ENCODE data around the gene TDRD6. TPM values are rescaled to one million over a fixed set of nuclear protein-coding genes. Genes with fewer than 3 reads are reported as not detected.

The TDRD6 gene
- polyA plus RNA-seq, 2 of the 4 experiments (the other 2 are of a cell fraction): 0.03 TPM; not detected in 1

GRCh38 chr6:46638650-46639049 is 49.0 kb upstream of the TDRD6 start:
- POLR2A ChIA-PET: no interaction called here

GRCh38 chr6:46642928-46643751 is 44.5 kb upstream of the TDRD6 start:
- WGBS (ENCODE audit: missing lambda C conversion rate): 58% methylated on average over 4 of the region's 4 CpGs
- Histone ChIP-seq H3K4me1 (peaks cover 8% of the 10 kb centered on the region; the same call in 2 of the 3 replicates), H3K4me3 (no peak overlapping the region), H3K9me3 (no peaks in the 10 kb centered on the region), H3K27ac (no peak overlapping the region), H3K4me2 (no peak overlapping the region)
- DNase-seq (ENCODE audit: low read depth in 1 of 2, low spot score in 1 of 2) (no peak), ATAC-seq (no peak), FAIRE-seq (no peak)
- no peak for TF ChIP-seq CTCF (IDR thresholded peaks at IDR 0.05)
- TF ChIP-seq REST (IDR thresholded peaks at IDR 0.05): no peak
- no peak for TF ChIP-seq RFX5 (IDR thresholded peaks at IDR 0.05)
- TF ChIP-seq CBX8 (IDR thresholded peaks at IDR 0.05): no peak
- TF ChIP-seq EP300 (IDR thresholded peaks at IDR 0.05): no peak
- TF ChIP-seq CHD4 (IDR thresholded peaks at IDR 0.05; ENCODE audit: borderline replicate concordance): no peak
- no peak for TF ChIP-seq RNF2 (IDR thresholded peaks at IDR 0.05; ENCODE audit: borderline replicate concordance, low read depth)
- no peak for TF ChIP-seq HOXB5 (CRISPR knock-in tag; IDR thresholded peaks at IDR 0.05)
- no peak for TF ChIP-seq NR3C1 (IDR thresholded peaks at IDR 0.05)
- no peak for TF ChIP-seq NFE2L2 (conservative IDR thresholded peaks at IDR 0.05; ENCODE audit: low read length)
- TF ChIP-seq HOXB13 (CRISPR knock-in tag; IDR thresholded peaks at IDR 0.05; ENCODE audit: low read depth): no peak
- TF ChIP-seq JUN (IDR thresholded peaks at IDR 0.05): no peak
- TF ChIP-seq HES2 (IDR thresholded peaks at IDR 0.05): no peak
- TF ChIP-seq MYC (IDR thresholded peaks at IDR 0.05; ENCODE audit: borderline replicate concordance, low read length): no peak
- TF ChIP-seq RCOR1 (IDR thresholded peaks at IDR 0.05; ENCODE audit: low read depth, low read length): no peak
- ChIA-PET POLR2A (no interaction called here), CTCF (no interaction called here)

More at GRCh38 chr6:46638650-46639049, 49.0 kb upstream of the TDRD6 start:
- CTCF ChIA-PET: no interaction called here
- 0 out of 6 replicates have a peak overlapping the region, but pooled peaks of 1 of the 2 experiments have one; percentile 43 for H3K27ac ChIP-seq
- WGBS (ENCODE audit: missing lambda C conversion rate): 28% methylated on average over 2 of the region's 2 CpGs
- FAIRE-seq (no peak), DNase-seq (ENCODE audit: low read depth in 1 of 2, low spot score in 1 of 2) (peak in 1 of 2 experiments; percentile 18), ATAC-seq (peak in 1 of 2 experiments; percentile 50; a peak in 1 of 6 replicates)
- TF ChIP-seq MYC (IDR thresholded peaks at IDR 0.05; ENCODE audit: borderline replicate concordance, low read length) (no peak), HOXB13 (CRISPR knock-in tag; IDR thresholded peaks at IDR 0.05; ENCODE audit: low read depth) (no peak), RAD21 (conservative IDR thresholded peaks at IDR 0.05 in 1 of 2, IDR thresholded peaks at IDR 0.05 in 1 of 2) (no peak), POLR2A (IDR thresholded peaks at IDR 0.05; ENCODE audit: low read length) (no peak)
- H3K9me3 ChIP-seq: no peaks in the 10 kb centered on the region
- no peak overlapping the region for H3K4me3 ChIP-seq
- H3K4me1 ChIP-seq: peaks cover 13% of the 10 kb centered on the region
- peak overlapping the region; percentile 14; the same call in 2 of the 3 replicates for H3K4me2 ChIP-seq
